Activated CD4-positive, alpha-beta T cell treated with anti-CD3 and anti-CD28 coated beads for 48 hours (primary cell): ENCODE measurements around the gene TECR.
"Not testable (repeated sequence)": the region's sequence is repeated elsewhere in the genome, so short reads cannot be mapped to it uniquely, and the experiment has no call there.

ENCODE experiments used
- DNase-seq: peaks from one replicate; pipeline ENCODE4 v3.0.0-alpha.2; 2020

The TECR gene

GRCh38 chr19:14529254-14530004, at the start of gene TECR:
Gene TECR, plus strand, starts transcription at chr19:14529594. Its CDS starts 103 bp downstream, at chr19:14529697.
- peak; percentile 100 for DNase-seq

- peak; percentile 82 for DNase-seq
Measured at GRCh38 chr19:14479975-14480699, 49.3 kb upstream of the TECR start.

GRCh38 chr19:14480700-14481079, 48.7 kb upstream of the TECR start:
- no peak for DNase-seq

- no peak for DNase-seq
Measured at GRCh38 chr19:14482172-14482941, 47.0 kb upstream of the TECR start.

GRCh38 chr19:14487370-14488125, 41.8 kb upstream of the TECR start:
- DNase-seq, result no peak

- DNase-seq, result no peak
Measured at GRCh38 chr19:14492756-14493337, 36.5 kb upstream of the TECR start.

- no peak for DNase-seq
Measured at GRCh38 chr19:14494411-14494810, 35.0 kb upstream of the TECR start.

- no peak for DNase-seq
Measured at GRCh38 chr19:14494910-14495671, 34.3 kb upstream of the TECR start.

GRCh38 chr19:14495672-14496028, 33.7 kb upstream of the TECR start:
- no peak for DNase-seq

GRCh38 chr19:14496029-14496833, 33.2 kb upstream of the TECR start, which contains the start of gene GIPC1:
Gene GIPC1, minus strand, starts transcription at chr19:14496127. Its CDS starts 13,151 bp downstream, at chr19:14482976.
- peak; percentile 86 for DNase-seq

- DNase-seq, result no peak
Measured at GRCh38 chr19:14496834-14497227, 32.6 kb upstream of the TECR start.

GRCh38 chr19:14497228-14497921, 32.0 kb upstream of the TECR start:
- DNase-seq, result no peak

GRCh38 chr19:14502334-14503092, 26.9 kb upstream of the TECR start:
- no peak for DNase-seq

GRCh38 chr19:14503285-14503684, 26.1 kb upstream of the TECR start:
- no peak for DNase-seq

GRCh38 chr19:14504575-14504974, 24.8 kb upstream of the TECR start:
- DNase-seq, result not testable (repeated sequence)

GRCh38 chr19:14505488-14506239, 23.7 kb upstream of the TECR start:
- peak; percentile 87 for DNase-seq

- DNase-seq, result no peak
Measured at GRCh38 chr19:14507704-14508542, 21.5 kb upstream of the TECR start.
